ENCODE data around the gene DDIAS.
"Not testable (repeated sequence)": the region's sequence is repeated elsewhere in the genome, so short reads cannot be mapped to it uniquely, and the experiment has no call there.

Gene DDIAS

GRCh38 chr11:82901165-82901921 lies at the start of gene DDIAS:
TSS of gene DDIAS (plus strand) at chr11:82901736. CDS start at chr11:82914739, 13,003 bp downstream.
- Mint-ChIP-seq H3K27me3 (no peaks in the 10 kb centered on the region), H3K27ac (peak within 1 kb of the TSS; percentile 99), H3K4me1 (peaks cover 55% of the 10 kb centered on the region), H3K36me3 (peaks cover 3% of the 10 kb centered on the region), H3K9me3 (no peaks in the 10 kb centered on the region), H3K4me3 (peak within 1 kb of the TSS; percentile 94)

GRCh38 chr11:82854242-82854641 lies 47.3 kb upstream of the DDIAS start:
- peaks cover 13% of the 10 kb centered on the region for H3K36me3 Mint-ChIP-seq
- peaks cover 7% of the 10 kb centered on the region for H3K4me1 Mint-ChIP-seq
- no peaks in the 10 kb centered on the region for H3K27me3 Mint-ChIP-seq
- no peak overlapping the region for H3K27ac Mint-ChIP-seq
- no peak overlapping the region for H3K4me3 Mint-ChIP-seq
- no peaks in the 10 kb centered on the region for H3K9me3 Mint-ChIP-seq

GRCh38 chr11:82854916-82855315 lies 46.6 kb upstream of the DDIAS start:
- peaks cover 11% of the 10 kb centered on the region for H3K36me3 Mint-ChIP-seq
- H3K27me3 Mint-ChIP-seq, H3K4me3 Mint-ChIP-seq, H3K9me3 Mint-ChIP-seq, H3K27ac Mint-ChIP-seq, H3K4me1 Mint-ChIP-seq: not testable (repeated sequence)

GRCh38 chr11:82855616-82856015 lies 45.9 kb upstream of the DDIAS start:
- Mint-ChIP-seq H3K4me1 (peaks cover 7% of the 10 kb centered on the region), H3K27ac (no peak overlapping the region), H3K27me3 (no peaks in the 10 kb centered on the region), H3K9me3 (no peaks in the 10 kb centered on the region), H3K36me3 (peaks cover 11% of the 10 kb centered on the region), H3K4me3 (no peak overlapping the region)

GRCh38 chr11:82857145-82857544 lies 44.4 kb upstream of the DDIAS start:
- no peaks in the 10 kb centered on the region for H3K27me3 Mint-ChIP-seq
- peaks cover 9% of the 10 kb centered on the region for H3K36me3 Mint-ChIP-seq
- no peaks in the 10 kb centered on the region for H3K9me3 Mint-ChIP-seq
- no peak overlapping the region for H3K27ac Mint-ChIP-seq
- H3K4me1 Mint-ChIP-seq: peaks cover 7% of the 10 kb centered on the region
- H3K4me3 Mint-ChIP-seq: no peak overlapping the region

GRCh38 chr11:82858133-82858532 lies 43.4 kb upstream of the DDIAS start:
- Mint-ChIP-seq H3K27me3 (no peaks in the 10 kb centered on the region), H3K36me3 (peaks cover 9% of the 10 kb centered on the region), H3K4me1 (peaks cover 7% of the 10 kb centered on the region), H3K9me3 (no peaks in the 10 kb centered on the region), H3K4me3 (no peak overlapping the region), H3K27ac (no peak overlapping the region)

- H3K27ac Mint-ChIP-seq: no peak overlapping the region
- H3K4me1 Mint-ChIP-seq: peaks cover 7% of the 10 kb centered on the region
- H3K36me3 Mint-ChIP-seq: peaks cover 9% of the 10 kb centered on the region
- no peaks in the 10 kb centered on the region for H3K9me3 Mint-ChIP-seq
- H3K4me3 Mint-ChIP-seq: no peak overlapping the region
- H3K27me3 Mint-ChIP-seq: no peaks in the 10 kb centered on the region
Measured at GRCh38 chr11:82858556-82859091, 42.9 kb upstream of the DDIAS start.

- Mint-ChIP-seq H3K4me3 (no peak overlapping the region), H3K9me3 (no peaks in the 10 kb centered on the region), H3K4me1 (peaks cover 3% of the 10 kb centered on the region), H3K27me3 (no peaks in the 10 kb centered on the region), H3K27ac (no peak overlapping the region), H3K36me3 (peaks cover 9% of the 10 kb centered on the region)
Measured at GRCh38 chr11:82859750-82860149, 41.8 kb upstream of the DDIAS start.

- Mint-ChIP-seq H3K27ac (no peak overlapping the region), H3K36me3 (peaks cover 2% of the 10 kb centered on the region), H3K27me3 (no peaks in the 10 kb centered on the region), H3K9me3 (no peaks in the 10 kb centered on the region), H3K4me3 (no peak overlapping the region), H3K4me1 (peaks cover 5% of the 10 kb centered on the region)
Measured at GRCh38 chr11:82862379-82862778, 39.2 kb upstream of the DDIAS start.

GRCh38 chr11:82863209-82863608 lies 38.3 kb upstream of the DDIAS start:
- Mint-ChIP-seq H3K36me3 (peaks cover 2% of the 10 kb centered on the region), H3K4me1 (peaks cover 9% of the 10 kb centered on the region), H3K27ac (no peak overlapping the region), H3K27me3 (no peaks in the 10 kb centered on the region), H3K4me3 (no peak overlapping the region), H3K9me3 (no peaks in the 10 kb centered on the region)

- Mint-ChIP-seq H3K27ac (no peak overlapping the region), H3K27me3 (no peaks in the 10 kb centered on the region), H3K4me1 (peaks cover 9% of the 10 kb centered on the region), H3K9me3 (no peaks in the 10 kb centered on the region), H3K4me3 (no peak overlapping the region), H3K36me3 (no peaks in the 10 kb centered on the region)
Measured at GRCh38 chr11:82864268-82864667, 37.3 kb upstream of the DDIAS start.

- Mint-ChIP-seq H3K27ac (no peak overlapping the region), H3K9me3 (no peaks in the 10 kb centered on the region), H3K4me1 (peaks cover 9% of the 10 kb centered on the region), H3K36me3 (no peaks in the 10 kb centered on the region), H3K27me3 (no peaks in the 10 kb centered on the region), H3K4me3 (no peak overlapping the region)
Measured at GRCh38 chr11:82865841-82866240, 35.7 kb upstream of the DDIAS start.

- Mint-ChIP-seq H3K27ac (no peak overlapping the region), H3K27me3 (no peaks in the 10 kb centered on the region), H3K4me1 (peaks cover 13% of the 10 kb centered on the region), H3K4me3 (peak overlapping the region; percentile 55), H3K9me3 (no peaks in the 10 kb centered on the region), H3K36me3 (peaks cover 1% of the 10 kb centered on the region)
Measured at GRCh38 chr11:82867495-82868082, 33.9 kb upstream of the DDIAS start.

GRCh38 chr11:82869657-82870056 lies 31.9 kb upstream of the DDIAS start:
- Mint-ChIP-seq H3K27ac (no peak overlapping the region), H3K27me3 (no peaks in the 10 kb centered on the region)

GRCh38 chr11:82871646-82872045 lies 29.9 kb upstream of the DDIAS start:
- H3K4me3 Mint-ChIP-seq: no peak overlapping the region
- H3K4me1 Mint-ChIP-seq: peaks cover 38% of the 10 kb centered on the region
- H3K36me3 Mint-ChIP-seq: peaks cover 1% of the 10 kb centered on the region
- no peaks in the 10 kb centered on the region for H3K9me3 Mint-ChIP-seq
- H3K27ac Mint-ChIP-seq: no peak overlapping the region
- no peaks in the 10 kb centered on the region for H3K27me3 Mint-ChIP-seq

More at GRCh38 chr11:82869657-82870056, 31.9 kb upstream of the DDIAS start:
- no peak overlapping the region for H3K4me3 Mint-ChIP-seq
- no peaks in the 10 kb centered on the region for H3K9me3 Mint-ChIP-seq
- H3K4me1 Mint-ChIP-seq: peaks cover 29% of the 10 kb centered on the region
- H3K36me3 Mint-ChIP-seq: peaks cover 1% of the 10 kb centered on the region

- Mint-ChIP-seq H3K4me3 (no peak overlapping the region), H3K36me3 (peaks cover 1% of the 10 kb centered on the region), H3K27ac (no peak overlapping the region), H3K4me1 (peaks cover 35% of the 10 kb centered on the region), H3K27me3 (no peaks in the 10 kb centered on the region), H3K9me3 (no peaks in the 10 kb centered on the region)
Measured at GRCh38 chr11:82872377-82873150, 29.0 kb upstream of the DDIAS start.

Data from activated naive CD4-positive, alpha-beta T cell treated with anti-CD3 and anti-CD28 coated beads, Interleukin-2, amount 50 U/mL, for 24 hours (primary cell).